Kidney tubule cell (primary cell): ENCODE data around the gene VOPP1.
A peak's percentile ranks its signal among the peaks of the same experiment; 100 is the strongest.

ENCODE experiments used
- DNase-seq: peaks from one replicate; pipeline ENCODE4 v3.0.0-alpha.2; 2018; ENCODE audit warnings: low spot score

VOPP1 gene

GRCh38 chr7:55432939-55433784, 139.1 kb downstream of the VOPP1 start:
- DNase-seq, result peak; percentile 67

- DNase-seq, result no peak
Measured at GRCh38 chr7:55432506-55432905, 139.8 kb downstream of the VOPP1 start.

GRCh38 chr7:55431898-55432297, 140.4 kb downstream of the VOPP1 start:
- peak; percentile 9 for DNase-seq

GRCh38 chr7:55429835-55430499, 142.3 kb downstream of the VOPP1 start:
- no peak for DNase-seq

GRCh38 chr7:55427800-55428199, 144.5 kb downstream of the VOPP1 start:
- DNase-seq, result no peak

GRCh38 chr7:55427342-55427741, 145.0 kb downstream of the VOPP1 start:
- peak; percentile 18 for DNase-seq

GRCh38 chr7:55426676-55427075, 145.6 kb downstream of the VOPP1 start:
- DNase-seq, result no peak

- no peak for DNase-seq
Measured at GRCh38 chr7:55425141-55425752, 147.1 kb downstream of the VOPP1 start.

GRCh38 chr7:55423891-55424290, 148.4 kb downstream of the VOPP1 start:
- DNase-seq, result peak; percentile 68

GRCh38 chr7:55423277-55423711, 149.0 kb downstream of the VOPP1 start:
- peak; percentile 70 for DNase-seq
